Measurements from ENCODE around the gene RSPH9.
A peak's percentile ranks its signal among the peaks of the same experiment; 100 is the strongest.

The RSPH9 gene

GRCh38 chr6:43669922-43670622 lies 25.2 kb downstream of the RSPH9 start:
- Mint-ChIP-seq H3K27ac (peak overlapping the region; percentile 3 to 67), H3K27me3 (no peaks in the 10 kb centered on the region), H3K4me1 (peaks cover 56% of the 10 kb centered on the region), H3K9me3 (no peaks in the 10 kb centered on the region), H3K4me3 (peak overlapping the region in 1 of 2 donors; percentile 15)
- DNase-seq = peak in 1 of 2 donors; percentile 39
- peak; percentile 71 for ATAC-seq

- no peak overlapping the region for H3K4me3 Mint-ChIP-seq
- peak overlapping the region; percentile 3 to 67 for H3K27ac Mint-ChIP-seq
- H3K4me1 Mint-ChIP-seq = peaks cover 56% of the 10 kb centered on the region
- DNase-seq (no peak), ATAC-seq (no peak)
- no peaks in the 10 kb centered on the region for H3K9me3 Mint-ChIP-seq
- no peaks in the 10 kb centered on the region for H3K27me3 Mint-ChIP-seq
Observed at GRCh38 chr6:43670623-43670986, 25.8 kb downstream of the RSPH9 start.

DNA sequence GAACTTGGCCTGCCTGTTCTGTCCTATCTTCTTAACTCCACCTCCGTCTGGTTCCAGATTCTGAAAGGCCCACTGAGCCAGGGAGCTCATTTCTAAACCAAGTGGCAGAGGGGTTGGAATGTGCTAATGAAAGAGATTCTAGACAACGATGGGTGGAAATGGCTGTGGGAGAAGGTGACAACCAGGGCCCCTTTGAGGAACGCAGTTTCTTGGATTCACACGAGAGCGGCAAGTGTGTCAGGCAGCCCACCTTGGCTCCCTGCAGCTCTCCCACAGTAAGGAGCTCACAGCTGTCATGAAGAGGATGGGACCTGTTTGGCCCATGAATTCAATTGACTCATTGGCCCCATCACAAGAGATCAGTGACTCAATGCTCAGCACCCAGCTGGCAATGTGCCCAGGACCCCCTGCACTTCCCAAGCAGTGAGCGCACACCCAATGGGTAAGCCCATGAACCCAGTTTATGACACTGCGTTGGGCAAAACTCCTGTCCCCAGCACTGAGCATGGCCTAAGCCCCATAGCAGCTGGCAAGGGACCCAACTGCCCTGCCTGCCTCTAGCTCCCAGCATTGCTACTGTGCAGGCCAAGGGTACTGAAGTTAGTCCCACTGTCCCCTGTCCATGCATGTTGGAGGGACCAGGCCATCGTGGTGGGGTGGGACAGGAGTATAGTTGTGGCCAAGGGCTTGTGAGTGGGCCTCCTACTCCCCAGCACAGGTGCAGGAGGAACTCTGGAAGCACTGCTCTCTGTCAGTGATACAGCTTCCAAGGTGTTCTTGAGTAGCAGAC lies 26.4 kb downstream of the RSPH9 start:
- no peak for ATAC-seq
- no peaks in the 10 kb centered on the region for H3K9me3 Mint-ChIP-seq
- H3K4me3 Mint-ChIP-seq = no peak overlapping the region
- H3K27ac Mint-ChIP-seq = peak overlapping the region in 1 of 2 donors; percentile 3
- no peaks in the 10 kb centered on the region for H3K27me3 Mint-ChIP-seq
- no peak for DNase-seq
- peaks cover 56% of the 10 kb centered on the region for H3K4me1 Mint-ChIP-seq

DNA sequence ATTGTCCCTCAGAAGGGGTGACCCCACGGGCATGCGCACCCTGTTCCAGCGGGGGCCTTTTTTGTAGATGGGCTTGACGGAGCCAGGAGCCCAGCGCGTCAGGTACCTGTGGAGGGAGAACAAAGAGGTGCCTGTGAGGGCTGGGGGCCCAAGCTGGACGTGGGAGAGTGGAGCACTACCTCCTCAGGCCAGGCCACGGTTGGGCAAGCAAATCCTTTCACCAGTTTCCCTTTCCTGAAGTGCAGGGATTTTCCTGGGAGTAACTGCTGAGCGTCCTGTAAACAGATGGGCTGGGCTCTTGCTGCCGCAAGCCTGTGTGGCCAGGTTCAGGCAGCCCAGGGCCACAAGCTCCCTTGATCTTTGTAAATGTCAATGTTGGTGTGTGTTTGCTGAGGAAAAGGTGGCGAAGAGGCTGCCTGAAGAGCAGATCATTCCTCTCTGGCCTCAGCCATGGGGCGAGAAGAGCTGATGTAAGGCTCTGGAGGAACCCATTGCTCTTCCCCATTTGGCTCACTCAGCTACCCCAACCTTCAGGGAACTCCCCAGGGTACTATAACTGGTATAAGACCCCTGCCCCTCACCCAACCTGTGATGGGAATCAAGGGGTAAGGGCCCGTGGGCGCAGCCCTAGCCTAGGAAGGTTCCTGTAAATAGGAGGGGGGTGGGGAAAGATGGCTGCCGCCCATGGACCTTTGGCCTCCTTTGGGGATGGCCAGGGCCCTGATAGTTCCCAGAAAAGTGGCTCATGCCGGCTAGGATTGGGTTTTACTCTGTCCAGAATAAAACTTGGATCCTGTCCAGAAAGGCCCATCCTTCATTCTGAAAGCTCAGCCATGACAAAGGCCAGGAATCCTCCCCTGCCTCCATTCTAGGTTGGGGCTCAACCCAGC lies 27.2 kb downstream of the RSPH9 start:
- H3K27ac Mint-ChIP-seq = no peak overlapping the region
- no peak overlapping the region for H3K4me3 Mint-ChIP-seq
- ATAC-seq (no peak), DNase-seq (no peak)
- H3K27me3 Mint-ChIP-seq = no peaks in the 10 kb centered on the region
- H3K4me1 Mint-ChIP-seq = peaks cover 52% of the 10 kb centered on the region
- no peaks in the 10 kb centered on the region for H3K9me3 Mint-ChIP-seq

GRCh38 chr6:43673444-43674084 lies 28.7 kb downstream of the RSPH9 start:
- ATAC-seq = no peak
- H3K27me3 Mint-ChIP-seq = no peaks in the 10 kb centered on the region
- DNase-seq = no peak
- H3K4me1 Mint-ChIP-seq = peaks cover 37% of the 10 kb centered on the region
- no peak overlapping the region for H3K27ac Mint-ChIP-seq
- no peak overlapping the region for H3K4me3 Mint-ChIP-seq
- H3K9me3 Mint-ChIP-seq = no peaks in the 10 kb centered on the region

- H3K4me1 Mint-ChIP-seq = peaks cover 29% of the 10 kb centered on the region
- H3K27ac Mint-ChIP-seq = no peak overlapping the region
- no peaks in the 10 kb centered on the region for H3K27me3 Mint-ChIP-seq
- no peak for DNase-seq
- no peak for ATAC-seq
- H3K9me3 Mint-ChIP-seq = no peaks in the 10 kb centered on the region
- no peak overlapping the region for H3K4me3 Mint-ChIP-seq
Observed at GRCh38 chr6:43674291-43674690, 29.5 kb downstream of the RSPH9 start.

DNA sequence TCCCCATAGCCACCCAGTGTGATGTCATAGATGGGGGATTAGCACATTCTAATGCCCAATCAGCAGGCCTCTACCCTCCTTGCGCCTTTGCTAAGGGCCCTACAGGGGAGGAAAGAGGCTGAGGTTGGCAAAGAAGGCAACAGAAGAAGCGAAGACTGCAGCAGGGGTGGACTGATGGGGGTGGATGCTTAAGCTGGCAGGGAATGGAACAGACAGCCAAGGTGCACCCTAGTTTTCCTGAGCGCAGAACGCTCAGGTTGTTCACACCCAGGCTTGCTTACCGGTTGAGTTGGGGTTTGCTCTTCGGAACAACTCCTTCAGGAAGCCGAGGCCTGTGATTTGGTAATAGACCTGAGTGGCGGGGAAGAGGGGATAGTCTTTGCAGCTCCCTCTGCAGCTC lies 30.1 kb downstream of the RSPH9 start:
- no peak for DNase-seq
- no peaks in the 10 kb centered on the region for H3K27me3 Mint-ChIP-seq
- peak overlapping the region in 1 of 2 donors; percentile 54 for H3K27ac Mint-ChIP-seq
- H3K4me3 Mint-ChIP-seq = no peak overlapping the region
- H3K9me3 Mint-ChIP-seq = no peaks in the 10 kb centered on the region
- H3K4me1 Mint-ChIP-seq = peaks cover 23% of the 10 kb centered on the region
- ATAC-seq = no peak

DNA sequence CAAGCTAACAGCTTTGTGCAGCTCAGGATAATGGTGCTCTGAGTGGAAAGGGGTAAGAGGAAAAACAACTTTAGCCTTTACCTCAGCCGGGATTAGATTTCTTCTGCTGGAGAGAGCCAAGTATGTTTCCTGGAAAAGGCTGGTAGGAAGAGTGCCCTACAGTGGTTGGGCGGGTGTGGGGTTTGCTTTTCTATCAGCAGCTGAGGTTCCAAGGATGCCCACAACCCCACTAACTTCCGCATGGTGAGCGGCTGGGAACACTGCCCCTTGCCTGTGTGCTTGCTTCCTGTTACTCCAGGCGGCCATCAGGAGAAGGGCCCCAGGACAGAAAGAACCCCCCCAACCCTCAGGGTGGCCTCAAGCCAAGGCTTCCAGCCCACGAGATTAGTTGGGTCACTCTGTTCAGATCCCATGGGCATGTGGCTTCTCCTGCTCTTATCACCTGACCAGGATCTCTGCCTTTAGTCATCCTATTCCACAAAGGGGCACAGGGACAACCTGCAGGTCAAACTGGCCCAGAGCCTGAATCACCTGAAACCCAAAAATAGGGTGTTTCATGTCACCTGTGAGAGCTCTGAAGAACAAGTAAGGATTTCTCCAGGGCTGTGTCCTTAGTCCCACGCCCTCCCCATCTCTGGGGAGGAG lies 32.2 kb downstream of the RSPH9 start:
- DNase-seq (no peak), ATAC-seq (no peak)
- H3K27ac Mint-ChIP-seq = peak overlapping the region in 1 of 2 donors; percentile 86
- H3K27me3 Mint-ChIP-seq = no peaks in the 10 kb centered on the region
- H3K4me1 Mint-ChIP-seq = peaks cover 1% of the 10 kb centered on the region
- no peaks in the 10 kb centered on the region for H3K9me3 Mint-ChIP-seq
- no peak overlapping the region for H3K4me3 Mint-ChIP-seq

DNA sequence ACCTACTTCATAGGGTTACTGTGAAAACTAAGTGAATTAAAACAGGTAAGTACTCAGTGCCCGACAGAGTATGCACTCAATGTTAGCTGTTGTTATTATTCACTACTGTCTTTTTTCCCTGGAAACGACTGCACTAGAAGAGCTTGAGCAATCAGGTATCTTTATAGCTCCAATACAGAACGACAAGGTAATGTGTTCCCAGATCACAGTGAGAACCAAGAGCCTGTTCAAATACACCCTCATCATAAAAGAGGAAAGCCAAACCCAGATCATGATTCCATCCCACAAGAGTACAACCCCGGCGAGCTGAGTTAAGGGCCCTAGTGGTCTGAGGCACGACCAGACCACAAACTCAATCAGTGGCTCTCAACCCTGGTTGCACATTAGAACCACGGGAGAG lies 32.9 kb downstream of the RSPH9 start:
- Mint-ChIP-seq H3K4me1 (peaks cover 4% of the 10 kb centered on the region), H3K27ac (no peak overlapping the region), H3K27me3 (no peaks in the 10 kb centered on the region), H3K9me3 (no peaks in the 10 kb centered on the region), H3K4me3 (no peak overlapping the region)
- DNase-seq = no peak
- ATAC-seq = no peak

DNA sequence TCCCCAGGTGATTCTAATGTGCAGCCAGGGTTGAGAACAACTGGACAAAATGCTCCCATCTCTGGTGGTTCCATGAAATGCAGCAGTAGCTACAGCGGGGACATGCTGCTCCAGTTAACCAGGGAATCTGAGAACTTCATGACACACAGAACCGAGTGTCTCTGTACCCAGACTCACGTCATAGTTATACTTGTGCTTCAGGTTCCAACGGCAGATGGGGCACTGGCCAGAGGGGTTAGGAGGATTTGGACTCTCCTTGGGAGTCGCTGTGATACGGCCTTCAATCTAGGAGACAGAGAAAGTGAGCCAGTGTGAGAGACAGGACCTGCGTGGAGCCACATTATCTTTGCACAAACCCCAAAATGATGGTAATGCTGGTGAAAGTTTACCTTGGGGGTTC lies 33.5 kb downstream of the RSPH9 start:
- Mint-ChIP-seq H3K9me3 (no peaks in the 10 kb centered on the region), H3K27me3 (no peaks in the 10 kb centered on the region), H3K4me1 (peaks cover 9% of the 10 kb centered on the region), H3K27ac (peak overlapping the region in 1 of 2 donors; percentile 75), H3K4me3 (no peak overlapping the region)
- no peak for DNase-seq
- ATAC-seq = no peak

DNA sequence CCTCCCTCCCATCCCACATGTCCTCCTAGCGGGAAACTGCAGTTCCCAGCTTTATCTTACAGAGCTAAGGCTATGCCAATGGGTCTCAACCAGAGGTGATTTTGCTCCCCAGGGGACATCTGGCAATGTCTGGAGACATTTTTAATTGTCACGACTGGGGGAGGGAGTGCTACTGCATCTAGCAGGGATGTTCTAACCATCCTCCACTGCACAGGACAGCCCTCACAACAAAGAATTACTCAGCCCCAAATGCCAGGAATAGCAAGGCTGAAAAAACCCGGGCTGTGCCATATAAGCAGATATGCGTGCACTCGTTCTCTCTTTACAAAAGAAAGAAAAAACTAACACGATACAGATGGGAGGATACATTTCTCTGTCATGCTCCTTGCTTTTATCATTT lies 34.2 kb downstream of the RSPH9 start:
- Mint-ChIP-seq H3K4me1 (peaks cover 14% of the 10 kb centered on the region), H3K27me3 (no peaks in the 10 kb centered on the region), H3K4me3 (no peak overlapping the region), H3K27ac (no peak overlapping the region), H3K9me3 (no peaks in the 10 kb centered on the region)
- ATAC-seq = no peak
- no peak for DNase-seq

DNA sequence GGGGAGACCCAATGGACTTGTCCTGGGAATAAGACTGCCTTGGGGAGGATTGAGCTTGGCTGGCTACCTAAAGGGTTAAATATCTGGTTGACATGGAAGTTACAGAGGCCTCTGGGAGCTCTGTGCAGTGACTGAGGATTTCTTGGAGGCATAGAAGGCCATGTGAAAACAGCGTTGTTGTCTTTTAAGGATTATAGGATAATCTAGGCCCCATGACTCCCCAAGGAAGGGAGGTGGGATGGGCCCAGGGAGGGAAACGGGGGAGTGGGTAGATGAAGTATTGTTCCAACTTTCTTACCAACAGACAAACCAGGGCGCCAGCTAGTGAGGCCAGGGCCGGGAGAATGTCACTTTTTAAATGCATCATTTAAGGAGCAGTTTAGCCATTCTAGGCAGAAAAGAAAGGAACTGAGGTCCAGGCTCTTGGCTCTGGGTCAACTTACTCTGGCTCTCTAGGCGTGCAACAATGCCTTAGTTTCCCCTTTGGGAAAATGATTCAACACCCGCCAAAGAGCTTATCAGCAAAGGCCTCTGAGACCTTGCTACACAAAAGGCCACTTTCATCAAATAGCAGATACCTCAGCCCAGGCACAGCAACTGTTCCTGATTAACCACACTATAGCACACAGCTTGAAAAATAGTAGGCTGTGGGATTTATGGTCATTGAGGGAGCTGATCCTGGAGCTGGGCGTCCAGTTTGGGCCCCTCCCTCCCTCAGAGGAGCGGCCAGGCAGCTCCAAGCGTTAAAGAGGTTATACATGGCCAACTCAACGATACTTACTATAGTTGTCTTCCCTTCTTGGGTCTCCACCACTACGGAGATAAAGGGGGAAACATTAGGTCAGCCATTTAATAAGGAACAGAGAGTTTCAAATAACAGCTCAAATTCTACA lies 35.7 kb downstream of the RSPH9 start:
- Mint-ChIP-seq H3K4me1 (peaks cover 29% of the 10 kb centered on the region), H3K4me3 (no peak overlapping the region), H3K27me3 (no peaks in the 10 kb centered on the region), H3K27ac (peak overlapping the region; percentile 6 to 59), H3K9me3 (no peaks in the 10 kb centered on the region)
- DNase-seq (no peak), ATAC-seq (no peak)

DNA sequence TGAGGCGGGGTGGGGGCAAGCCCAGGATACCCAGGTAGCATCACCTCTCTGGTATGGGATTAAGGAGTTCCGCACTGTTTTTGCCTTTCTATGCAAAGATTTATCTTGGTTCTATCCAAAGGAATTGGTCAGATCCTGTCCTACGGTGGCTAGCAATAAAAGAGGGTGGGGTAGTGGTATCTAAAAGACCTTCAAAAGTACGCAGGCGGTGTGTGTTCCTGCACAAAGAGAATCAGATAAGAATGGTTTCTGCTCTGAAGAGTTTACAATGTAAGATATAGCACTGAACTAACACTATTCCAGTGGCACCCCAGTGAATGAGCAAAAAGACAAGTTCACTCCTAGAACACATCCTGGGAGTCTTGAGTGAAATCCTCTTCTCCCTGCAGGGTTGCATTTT lies 36.5 kb downstream of the RSPH9 start:
- H3K4me1 Mint-ChIP-seq = peaks cover 32% of the 10 kb centered on the region
- H3K9me3 Mint-ChIP-seq = no peaks in the 10 kb centered on the region
- ATAC-seq (no peak), DNase-seq (no peak)
- peak overlapping the region in 1 of 2 donors; percentile 6 for H3K27ac Mint-ChIP-seq
- H3K27me3 Mint-ChIP-seq = no peaks in the 10 kb centered on the region
- H3K4me3 Mint-ChIP-seq = no peak overlapping the region

GRCh38 chr6:43682724-43683429 lies 38.0 kb downstream of the RSPH9 start:
- no peaks in the 10 kb centered on the region for H3K27me3 Mint-ChIP-seq
- no peak overlapping the region for H3K4me3 Mint-ChIP-seq
- peak overlapping the region in 1 of 2 donors; percentile 13 for H3K27ac Mint-ChIP-seq
- H3K9me3 Mint-ChIP-seq = no peaks in the 10 kb centered on the region
- H3K4me1 Mint-ChIP-seq = peaks cover 41% of the 10 kb centered on the region
- ATAC-seq = no peak
- DNase-seq = no peak
